Left renal pelvis (tissue), 4 donors: Measurements from ENCODE around the gene ACSL6. TPM values are rescaled to one million over a fixed set of nuclear protein-coding genes. Genes with fewer than 3 reads are reported as not detected.
"Not testable (repeated sequence)": the region's sequence is repeated elsewhere in the genome, so short reads cannot be mapped to it uniquely, and the experiment has no call there.

Source experiments
- DNase-seq, 4 donors: peaks; one replicate each; pipeline ENCODE4 v3.0.0-alpha.2; 2013; ENCODE audit warnings: low read depth in 4 of 4, low spot score in 3 of 4
- polyA plus RNA-seq, 4 donors: library from polyadenylated mRNA; unstranded; fragments of 120-200 nt; gene quantifications; one replicate each; pipeline ENCODE4 v1.2.1, GENCODE V29; 2013; ENCODE audit not compliant: insufficient read length in 4 of 4

Gene ACSL6
- polyA plus RNA-seq, 4 donors: 1.6 to 2.6 (median 1.7) TPM

DNA sequence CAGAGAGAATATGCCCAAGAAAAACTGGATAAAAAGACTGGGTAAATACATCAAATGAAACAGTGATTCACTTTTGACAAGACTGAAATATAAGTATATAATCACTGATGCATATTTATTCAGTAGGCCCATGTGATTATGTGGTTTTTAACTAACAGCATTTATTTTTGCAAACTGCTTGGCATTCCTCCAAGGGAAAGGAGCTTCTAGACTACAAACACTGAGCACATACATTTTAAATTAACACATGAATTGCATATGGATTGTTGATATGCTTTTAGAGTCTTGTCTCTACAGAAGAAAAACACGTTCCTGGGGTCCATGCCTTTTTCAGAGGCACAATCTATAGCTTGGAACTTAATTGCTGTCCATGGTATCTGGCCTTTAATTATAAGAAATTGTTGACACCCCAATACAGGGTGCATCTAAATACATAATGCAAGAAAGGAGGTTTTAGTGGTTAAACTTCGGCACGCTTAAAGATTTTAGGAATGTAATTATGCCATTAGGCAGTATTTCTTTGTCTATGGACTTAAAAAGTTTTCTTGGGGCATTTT, 59.1 kb downstream of the ACSL6 start:
- no peak for DNase-seq

- DNase-seq: no peak
Observed at GRCh38 chr5:131950706-131951105, 60.8 kb downstream of the ACSL6 start.

DNA sequence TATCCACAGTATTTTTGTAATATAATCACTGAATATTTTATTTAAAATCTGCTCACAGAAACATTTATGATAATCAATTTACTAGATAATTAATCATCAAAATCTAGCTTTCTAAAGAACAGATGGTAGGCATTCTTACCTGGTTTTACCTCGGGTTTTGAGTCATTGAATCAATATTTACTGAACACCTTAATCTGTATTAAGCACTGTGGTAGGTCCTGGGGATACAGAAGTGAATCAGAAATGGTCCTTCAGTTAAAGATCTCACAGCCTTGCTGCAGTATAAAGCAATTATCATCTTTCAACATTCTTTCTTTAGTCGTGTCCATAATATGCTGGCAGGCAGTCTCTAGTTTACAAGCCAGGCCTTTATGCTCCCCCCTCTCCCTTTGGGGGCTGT, 64.0 kb downstream of the ACSL6 start:
- DNase-seq: no peak

DNA sequence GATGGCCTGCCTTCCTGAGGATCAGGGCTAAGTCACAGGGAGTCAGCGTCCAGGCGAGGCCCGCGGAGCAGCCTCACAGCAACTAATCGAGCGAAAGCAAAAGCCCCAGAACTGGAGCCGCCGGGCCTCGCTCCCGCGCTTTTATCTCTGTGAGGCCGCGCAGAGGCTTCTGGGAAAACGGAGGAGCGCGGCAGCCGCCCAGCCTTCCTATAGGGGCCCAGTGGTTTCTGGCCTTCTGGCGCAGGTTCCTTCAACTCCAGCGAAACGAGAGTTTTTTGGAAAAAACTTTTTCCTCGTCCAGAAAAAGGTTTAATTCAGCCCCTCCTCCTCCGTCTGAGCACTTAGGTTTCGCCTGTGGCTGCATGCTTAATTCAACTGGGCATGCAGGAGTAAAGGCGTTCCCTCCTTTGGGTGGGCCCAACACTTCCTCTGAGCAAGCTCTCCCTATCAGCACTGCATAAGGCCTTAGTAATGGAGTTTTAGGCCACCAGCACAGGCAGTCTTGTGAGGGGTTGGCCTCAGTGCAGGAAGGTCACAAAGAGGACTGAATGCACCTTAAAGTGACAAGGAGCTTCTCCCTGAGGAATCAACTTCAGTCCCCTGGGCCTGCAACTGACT, 65.8 kb downstream of the ACSL6 start, which contains the start of gene MEIKIN:
Gene MEIKIN (minus strand): TSS at position 113 of the 618 bp plus-strand sequence. CDS start 158 bp downstream, outside the sequence.
- DNase-seq: no peak

DNA sequence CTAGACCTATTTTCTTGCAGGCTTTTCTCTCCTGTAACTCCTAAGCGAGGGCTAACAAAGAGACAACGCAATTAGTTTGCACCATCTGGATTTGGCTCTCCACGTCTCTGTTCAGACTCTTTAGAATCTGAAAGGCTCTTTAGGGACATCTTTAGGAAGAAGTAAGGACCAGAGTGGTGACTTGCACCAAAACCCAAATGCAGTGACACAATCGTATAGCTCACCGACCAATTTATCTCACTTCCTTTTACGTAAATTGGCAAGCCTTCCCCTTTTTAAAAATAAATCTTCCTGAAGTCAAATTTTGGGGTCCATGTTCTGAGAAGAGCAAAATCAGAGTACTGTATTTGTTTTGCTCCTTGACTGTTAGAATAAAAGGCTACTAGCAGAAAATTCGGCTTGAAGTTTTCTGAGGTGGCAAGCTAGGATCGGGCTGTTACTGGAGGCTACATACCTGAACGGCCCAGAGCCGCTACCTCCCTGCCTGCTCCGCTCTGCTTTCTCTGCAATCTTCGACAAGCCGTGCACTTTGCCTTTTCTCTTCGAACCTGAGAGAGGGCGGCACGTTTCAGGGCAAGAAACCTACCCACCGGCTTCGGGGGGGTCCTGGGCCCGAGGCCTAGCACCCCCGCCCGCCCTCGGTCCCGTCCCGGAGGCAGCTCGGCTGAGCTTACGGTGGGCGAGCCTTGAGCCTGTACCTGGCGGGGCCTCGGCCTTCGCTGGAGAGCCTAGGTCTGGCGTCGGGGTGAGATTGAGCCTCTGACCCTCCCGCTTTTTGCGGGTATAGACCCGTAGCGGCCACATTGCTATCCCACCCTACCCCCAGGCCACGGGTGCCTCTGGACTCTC, 66.5 kb downstream of the ACSL6 start:
- DNase-seq: no peak

- no peak for DNase-seq
Observed at GRCh38 chr5:131943916-131944315, 67.5 kb downstream of the ACSL6 start.

DNA sequence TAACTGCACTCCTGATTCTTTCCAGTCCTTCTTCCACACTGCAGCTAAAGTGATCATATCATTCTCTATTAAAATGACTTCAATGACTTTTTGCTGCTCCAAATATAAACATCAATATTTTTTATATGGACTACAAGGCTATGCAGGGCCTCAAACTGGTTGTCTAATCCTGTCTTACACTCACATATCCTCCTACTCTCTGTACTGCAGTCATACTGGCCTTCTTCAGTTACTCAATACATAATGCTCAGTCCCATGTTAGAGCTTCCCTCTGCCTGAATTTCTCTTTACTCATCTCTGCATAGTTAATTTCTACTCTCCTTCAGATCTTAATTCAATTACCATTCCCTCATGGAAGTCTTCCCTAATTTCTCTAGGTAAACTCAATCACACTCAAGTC, 69.4 kb downstream of the ACSL6 start:
- DNase-seq: no peak

DNA sequence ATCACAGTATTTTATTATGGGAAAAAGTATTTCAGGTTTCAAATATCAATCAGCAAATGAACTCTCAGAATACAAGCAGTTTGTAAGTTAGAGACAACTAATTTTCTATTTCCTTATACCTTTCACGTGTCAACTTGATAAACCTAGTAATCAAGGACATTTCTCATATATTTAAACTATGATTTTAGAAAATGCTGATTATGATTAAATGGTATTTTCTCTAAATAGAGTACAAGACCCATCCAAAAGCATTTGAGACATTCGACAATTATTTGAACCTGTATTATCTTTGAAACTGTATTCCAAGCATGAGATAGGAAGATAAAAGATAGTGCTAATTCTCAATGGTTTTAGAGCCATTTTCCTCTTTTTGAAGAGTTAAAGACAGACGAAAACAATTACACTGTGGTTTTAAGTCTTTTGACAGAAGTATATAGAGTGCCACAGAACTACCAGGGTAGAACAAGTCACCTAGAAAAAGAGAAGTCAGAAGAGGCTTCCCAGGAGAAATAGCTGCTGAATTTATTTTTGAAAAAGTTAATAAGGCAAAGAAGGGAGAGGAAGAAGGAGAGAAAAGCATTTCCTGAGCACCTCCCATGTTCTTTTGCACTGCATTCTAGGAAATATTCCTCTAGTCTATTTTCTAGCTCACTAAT, 71.6 kb downstream of the ACSL6 start:
- no peak for DNase-seq

GRCh38 chr5:131932235-131932634, 79.2 kb downstream of the ACSL6 start:
- no peak for DNase-seq

GRCh38 chr5:131928957-131929356, 82.5 kb downstream of the ACSL6 start:
- DNase-seq: no peak

GRCh38 chr5:131926168-131926567, 85.3 kb downstream of the ACSL6 start:
- no peak for DNase-seq

DNA sequence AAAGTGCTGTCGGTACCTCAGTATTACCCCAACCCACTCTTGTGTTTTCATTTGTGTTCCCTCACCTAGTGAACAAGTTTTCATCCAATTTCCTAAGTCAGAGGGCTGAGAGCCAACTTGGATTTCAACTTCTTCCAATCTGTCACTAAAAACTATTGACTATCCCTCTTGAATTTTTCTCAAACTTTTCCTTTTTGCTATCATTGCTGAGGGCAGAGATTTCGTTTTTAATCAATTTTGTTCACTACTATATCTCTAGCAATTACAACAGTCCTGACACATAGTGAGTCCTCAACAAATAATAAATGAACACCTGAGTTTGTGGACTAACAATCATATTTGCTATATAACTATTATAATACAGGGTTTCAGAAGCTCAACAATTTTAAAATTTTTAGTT, 95.0 kb downstream of the ACSL6 start:
- DNase-seq: no peak

GRCh38 chr5:131914472-131914871, 97.0 kb downstream of the ACSL6 start:
- DNase-seq: no peak

DNA sequence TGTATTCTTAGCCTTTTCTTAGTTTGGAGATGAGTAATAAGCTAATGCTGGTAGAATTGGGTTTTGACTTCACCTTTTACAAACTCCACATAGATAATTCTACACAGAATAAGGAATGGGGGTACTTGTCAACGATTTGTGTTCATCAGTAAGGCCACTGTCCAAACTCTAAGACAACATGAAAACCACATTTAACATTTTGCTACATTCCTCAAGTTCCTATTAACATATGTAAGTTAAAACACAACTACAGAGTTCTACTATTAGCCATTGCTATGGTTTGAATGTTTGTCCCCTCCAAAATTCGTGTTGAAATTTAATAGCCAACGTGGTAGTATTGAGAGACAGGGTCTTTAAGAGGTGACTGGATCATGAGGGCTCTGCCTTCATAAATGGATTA, 97.9 kb downstream of the ACSL6 start:
- no peak for DNase-seq

- DNase-seq: no peak
Observed at GRCh38 chr5:131906668-131907067, 104.8 kb downstream of the ACSL6 start.

- not testable (repeated sequence) for DNase-seq
Observed at GRCh38 chr5:131902266-131902665, 109.2 kb downstream of the ACSL6 start.

Other genes starting within 250 kb of the ACSL6 start
- gene FNIP1, start 214.6 kb downstream of the ACSL6 start, polyA plus RNA-seq: 10 to 100 TPM; 14.2 to 17.7 (median 16.9) TPM
- gene MEIKIN, start 66.0 kb downstream of the ACSL6 start, polyA plus RNA-seq: under 1 TPM in 1 of 4 donors, not detected in 3; 0.36 TPM
- gene IL3, start 49.0 kb upstream of the ACSL6 start, polyA plus RNA-seq: not detected
- not detected for gene CSF2, start 62.1 kb upstream of the ACSL6 start, polyA plus RNA-seq
- gene P4HA2, start 216.2 kb upstream of the ACSL6 start, polyA plus RNA-seq: 10 to 100 TPM; 24.8 to 43.6 (median 33.0) TPM
- gene PDLIM4, start 246.0 kb upstream of the ACSL6 start, polyA plus RNA-seq: 10 to 100 TPM; 14.5 to 36.4 (median 17.4) TPM